ENCODE data around the gene DBF4B.

- no peak for TF ChIP-seq EP300 (IDR thresholded peaks at IDR 0.05)
- TF ChIP-seq, protein P1, sequence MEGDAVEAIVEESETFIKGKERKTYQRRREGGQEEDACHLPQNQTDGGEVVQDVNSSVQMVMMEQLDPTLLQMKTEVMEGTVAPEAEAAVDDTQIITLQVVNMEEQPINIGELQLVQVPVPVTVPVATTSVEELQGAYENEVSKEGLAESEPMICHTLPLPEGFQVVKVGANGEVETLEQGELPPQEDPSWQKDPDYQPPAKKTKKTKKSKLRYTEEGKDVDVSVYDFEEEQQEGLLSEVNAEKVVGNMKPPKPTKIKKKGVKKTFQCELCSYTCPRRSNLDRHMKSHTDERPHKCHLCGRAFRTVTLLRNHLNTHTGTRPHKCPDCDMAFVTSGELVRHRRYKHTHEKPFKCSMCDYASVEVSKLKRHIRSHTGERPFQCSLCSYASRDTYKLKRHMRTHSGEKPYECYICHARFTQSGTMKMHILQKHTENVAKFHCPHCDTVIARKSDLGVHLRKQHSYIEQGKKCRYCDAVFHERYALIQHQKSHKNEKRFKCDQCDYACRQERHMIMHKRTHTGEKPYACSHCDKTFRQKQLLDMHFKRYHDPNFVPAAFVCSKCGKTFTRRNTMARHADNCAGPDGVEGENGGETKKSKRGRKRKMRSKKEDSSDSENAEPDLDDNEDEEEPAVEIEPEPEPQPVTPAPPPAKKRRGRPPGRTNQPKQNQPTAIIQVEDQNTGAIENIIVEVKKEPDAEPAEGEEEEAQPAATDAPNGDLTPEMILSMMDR (IDR thresholded peaks at IDR 0.05), result no peak
These were observed 20.7 kb upstream of the DBF4B start for GRCh38 chr17:44687756-44688155.
